Liver (tissue), 3 donors: ENCODE measurements around the gene TSHZ2.

Experiments used
- ATF3 ChIP-seq: IDR thresholded peaks from 2 replicates; pipeline ENCODE4 v1.6.1; 2016; ENCODE audit warnings: antibody characterized with exemption
- CTCF ChIP-seq: fragments of 150-350 bp; IDR thresholded peaks from 2 replicates; pipeline ENCODE4 v1.5.1; 2017; ENCODE audit warnings: improper control_type of control experiment, low read depth, low read length; ENCODE audit not compliant: missing input control
- FOXA1 ChIP-seq: IDR thresholded peaks from 2 replicates; pipeline ENCODE4 v1.6.1; 2016; ENCODE audit warnings: antibody characterized with exemption
- HNF4A ChIP-seq, 2 donors: conservative IDR thresholded peaks; 2 replicates each; pipeline ENCODE4 v1.6.1; 2016; ENCODE audit warnings: antibody characterized with exemption in 2 of 2, mild to moderate bottlenecking in 2 of 2
- HNF4G ChIP-seq: IDR thresholded peaks from 2 replicates; pipeline ENCODE4 v1.6.1; 2016; ENCODE audit warnings: antibody characterized with exemption
- JUND ChIP-seq, 2 donors: IDR thresholded peaks; 2 replicates each; pipeline ENCODE4 v1.6.1; 2016; ENCODE audit warnings: antibody characterized with exemption in 2 of 2
- MAX ChIP-seq: IDR thresholded peaks from 2 replicates; pipeline ENCODE4 v1.6.1; 2016; ENCODE audit warnings: antibody characterized with exemption
- NR2F2 ChIP-seq: IDR thresholded peaks from 2 replicates; pipeline ENCODE4 v1.6.1; 2016; ENCODE audit warnings: antibody characterized with exemption
- RAD21 ChIP-seq, 2 donors: IDR thresholded peaks; 2 replicates each; pipeline ENCODE4 v1.6.1; 2016; ENCODE audit warnings: antibody characterized with exemption in 2 of 2, mild to moderate bottlenecking in 2 of 2
- REST ChIP-seq: IDR thresholded peaks from 2 replicates; pipeline ENCODE4 v1.6.1; 2016; ENCODE audit warnings: antibody characterized with exemption, mild to moderate bottlenecking
- TAF1 ChIP-seq: conservative IDR thresholded peaks from 2 replicates; pipeline ENCODE4 v1.6.1; 2016; ENCODE audit warnings: antibody characterized with exemption, mild to moderate bottlenecking
- YY1 ChIP-seq: IDR thresholded peaks from 2 replicates; pipeline ENCODE4 v1.6.1; 2016; ENCODE audit warnings: antibody characterized with exemption, mild to moderate bottlenecking
- ZBTB33 ChIP-seq: IDR thresholded peaks from 2 replicates; pipeline ENCODE4 v1.6.1; 2016; ENCODE audit warnings: antibody characterized with exemption
- donor health status: healthy.
- donor health status: healthy.

GRCh38 chr20:52962183-52962582 is 10.0 kb upstream of the TSHZ2 start:
- no peak for TF ChIP-seq CTCF
- no peak for TF ChIP-seq TAF1
- TF ChIP-seq ZBTB33 = no peak
- no peak for TF ChIP-seq JUND (IDR thresholded peaks at IDR 0.05)
- TF ChIP-seq ATF3 = no peak
- TF ChIP-seq MAX = no peak
- TF ChIP-seq RAD21 (IDR thresholded peaks at IDR 0.05) = no peak
- no peak for TF ChIP-seq HNF4A (conservative IDR thresholded peaks at IDR 0.05)
- no peak for TF ChIP-seq REST
- TF ChIP-seq NR2F2 = no peak
- no peak for TF ChIP-seq FOXA1
- TF ChIP-seq HNF4G = no peak
- TF ChIP-seq YY1 = no peak
